SU-DHL-6 (cell line): ENCODE measurements around the gene RASGRF2.

Experiments
- H2AFZ ChIP-seq: fragments of 200-600 bp; sonication (generic); 2 replicates; pipeline ENCODE4 v1.6.1; 2014; ENCODE audit warnings: low read depth, mild to moderate bottlenecking, moderate library complexity, mixed read lengths, antibody characterized with exemption, low read length; ENCODE audit not compliant: severe bottlenecking
- H3F3A ChIP-seq: fragments of 200-600 bp; shearing (Covaris generic); 2 replicates; pipeline ENCODE4 v1.6.0; 2016; ENCODE audit warnings: antibody characterized with exemption, mild to moderate bottlenecking; ENCODE audit not compliant: insufficient read depth
- H3K27ac ChIP-seq: fragments of 200-600 bp; sonication (generic); 2 replicates; pipeline ENCODE4 v1.5.1; 2016; ENCODE audit warnings: low read depth, mild to moderate bottlenecking, low read length, moderate library complexity, mixed read lengths
- H3K27me3 ChIP-seq: fragments of 200-600 bp; sonication (generic), shearing (Covaris generic); 2 replicates; pipeline ENCODE4 v1.6.0; 2014; ENCODE audit warnings: mild to moderate bottlenecking, low read length
- H3K36me3 ChIP-seq: fragments of 200-600 bp; sonication (generic); 2 replicates; pipeline ENCODE4 v1.6.1; 2014; ENCODE audit warnings: mild to moderate bottlenecking, low read length, mixed read lengths
- H3K4me2 ChIP-seq: fragments of 300-600, 200-600 bp; shearing (Covaris generic), sonication (generic); 2 replicates; pipeline ENCODE4 v1.6.0; 2014; ENCODE audit warnings: low read length, low read depth, mild to moderate bottlenecking; ENCODE audit not compliant: poor library complexity, severe bottlenecking
- H3K4me3 ChIP-seq: fragments of 200-600 bp; sonication (generic); 2 replicates; pipeline ENCODE4 v1.5.1; 2014; ENCODE audit warnings: antibody characterized with exemption, low read length, mild to moderate bottlenecking, mixed read lengths; ENCODE audit not compliant: insufficient read depth, poor library complexity, severe bottlenecking
- H3K79me2 ChIP-seq: fragments of 200-600 bp; sonication (generic); 2 replicates; pipeline ENCODE4 v1.6.1; 2014; ENCODE audit warnings: mild to moderate bottlenecking, low read length, moderate library complexity; ENCODE audit not compliant: insufficient read depth
- H3K9ac ChIP-seq: fragments of 200-600 bp; sonication (generic); 2 replicates; pipeline ENCODE4 v1.7.0; 2014; ENCODE audit warnings: mild to moderate bottlenecking, low read length
- H3K9me2 ChIP-seq: fragments of 200-600 bp; sonication (generic); replicated peaks from 2 replicates; pipeline ENCODE4 v1.6.1; 2014; ENCODE audit warnings: low read length; ENCODE audit not compliant: insufficient read depth
- H3K9me3 ChIP-seq: fragments of 200-600 bp; sonication (generic); 2 replicates; pipeline ENCODE4 v1.6.1; 2014; ENCODE audit warnings: low read length, mixed read lengths; ENCODE audit not compliant: insufficient read depth
- H4K20me1 ChIP-seq: fragments of 200-600 bp; sonication (generic); 2 replicates; pipeline ENCODE4 v1.6.1; 2014; ENCODE audit warnings: low read depth, mild to moderate bottlenecking, antibody characterized with exemption, low read length, moderate library complexity, mixed read lengths
- EZH2phosphoT487 ChIP-seq: fragments of 200-600 bp; sonication (generic), shearing (Covaris generic); conservative IDR thresholded peaks from 2 replicates; pipeline ENCODE4 v1.6.1; 2018; ENCODE audit warnings: mild to moderate bottlenecking, antibody characterized with exemption, low read length, moderate library complexity, mixed read lengths
- TF ChIP-seq, protein P1 (sequence below): fragments of 200-600 bp; sonication (generic); IDR thresholded peaks from one replicate; pipeline ENCODE4 v1.5.1; 2017; ENCODE audit warnings: antibody characterized with exemption, mild to moderate bottlenecking, low read length, moderate library complexity; ENCODE audit not compliant: insufficient read depth, poor library complexity, severe bottlenecking

RASGRF2 gene

DNA sequence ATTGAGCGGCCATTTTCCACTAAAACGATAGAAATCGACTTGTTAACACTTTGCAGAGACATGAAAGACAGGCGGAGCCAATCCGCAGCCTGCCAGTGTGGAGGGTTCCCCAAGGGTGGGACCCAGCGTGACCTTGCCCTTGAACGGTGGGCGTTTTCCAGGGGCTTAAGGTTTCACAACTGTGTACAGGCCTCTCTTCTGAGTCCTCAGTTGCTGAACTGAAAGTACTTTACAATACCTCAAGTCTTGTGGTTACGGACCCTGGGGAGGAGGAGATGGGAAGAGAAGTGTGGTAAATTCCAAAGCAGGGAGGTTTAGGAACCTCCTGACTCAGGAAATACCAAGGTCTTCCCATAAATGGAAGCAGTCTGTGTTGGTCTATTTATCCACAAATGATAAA is 204.8 kb downstream of the RASGRF2 start:
- Histone ChIP-seq H3F3A (no peaks in the 10 kb centered on the region), H3K4me2 (no peak overlapping the region), H3K36me3 (no peaks in the 10 kb centered on the region), H3K9me2 (no peaks in the 10 kb centered on the region), H3K4me3 (no peak overlapping the region), H3K9ac (no peak overlapping the region), H2AFZ (no peak overlapping the region), H3K27me3 (no peaks in the 10 kb centered on the region), H3K79me2 (no peaks in the 10 kb centered on the region), H3K9me3 (no peaks in the 10 kb centered on the region), H3K27ac (no peak overlapping the region), H4K20me1 (no peaks in the 10 kb centered on the region)
- TF ChIP-seq, protein P1, sequence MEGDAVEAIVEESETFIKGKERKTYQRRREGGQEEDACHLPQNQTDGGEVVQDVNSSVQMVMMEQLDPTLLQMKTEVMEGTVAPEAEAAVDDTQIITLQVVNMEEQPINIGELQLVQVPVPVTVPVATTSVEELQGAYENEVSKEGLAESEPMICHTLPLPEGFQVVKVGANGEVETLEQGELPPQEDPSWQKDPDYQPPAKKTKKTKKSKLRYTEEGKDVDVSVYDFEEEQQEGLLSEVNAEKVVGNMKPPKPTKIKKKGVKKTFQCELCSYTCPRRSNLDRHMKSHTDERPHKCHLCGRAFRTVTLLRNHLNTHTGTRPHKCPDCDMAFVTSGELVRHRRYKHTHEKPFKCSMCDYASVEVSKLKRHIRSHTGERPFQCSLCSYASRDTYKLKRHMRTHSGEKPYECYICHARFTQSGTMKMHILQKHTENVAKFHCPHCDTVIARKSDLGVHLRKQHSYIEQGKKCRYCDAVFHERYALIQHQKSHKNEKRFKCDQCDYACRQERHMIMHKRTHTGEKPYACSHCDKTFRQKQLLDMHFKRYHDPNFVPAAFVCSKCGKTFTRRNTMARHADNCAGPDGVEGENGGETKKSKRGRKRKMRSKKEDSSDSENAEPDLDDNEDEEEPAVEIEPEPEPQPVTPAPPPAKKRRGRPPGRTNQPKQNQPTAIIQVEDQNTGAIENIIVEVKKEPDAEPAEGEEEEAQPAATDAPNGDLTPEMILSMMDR = no peak
- no peak for TF ChIP-seq EZH2phosphoT487

GRCh38 chr5:81165493-81166119 is 205.4 kb downstream of the RASGRF2 start:
- no peaks in the 10 kb centered on the region for H3K27me3 ChIP-seq
- H3F3A ChIP-seq = no peaks in the 10 kb centered on the region
- no peaks in the 10 kb centered on the region for H3K9me3 ChIP-seq
- no peak overlapping the region for H3K9ac ChIP-seq
- H3K9me2 ChIP-seq = no peaks in the 10 kb centered on the region
- H4K20me1 ChIP-seq = no peaks in the 10 kb centered on the region
- TF ChIP-seq EZH2phosphoT487 = no peak
- TF ChIP-seq, protein P1 = peak; percentile 72
- no peaks in the 10 kb centered on the region for H3K79me2 ChIP-seq
- no peak overlapping the region for H3K4me3 ChIP-seq
- no peak overlapping the region for H2AFZ ChIP-seq
- H3K36me3 ChIP-seq = no peaks in the 10 kb centered on the region
- H3K4me2 ChIP-seq = no peak overlapping the region
- no peak overlapping the region for H3K27ac ChIP-seq

GRCh38 chr5:81166430-81166829 is 206.3 kb downstream of the RASGRF2 start:
- H3K36me3 ChIP-seq = no peaks in the 10 kb centered on the region
- H3K4me3 ChIP-seq = no peak overlapping the region
- H3K27me3 ChIP-seq = no peaks in the 10 kb centered on the region
- no peak overlapping the region for H3K9ac ChIP-seq
- H4K20me1 ChIP-seq = no peaks in the 10 kb centered on the region
- H3K27ac ChIP-seq = no peak overlapping the region
- no peaks in the 10 kb centered on the region for H3K9me2 ChIP-seq
- no peak overlapping the region for H2AFZ ChIP-seq
- no peaks in the 10 kb centered on the region for H3F3A ChIP-seq
- TF ChIP-seq, protein P1 = no peak
- no peak for TF ChIP-seq EZH2phosphoT487
- H3K9me3 ChIP-seq = no peaks in the 10 kb centered on the region
- no peak overlapping the region for H3K4me2 ChIP-seq
- H3K79me2 ChIP-seq = no peaks in the 10 kb centered on the region

DNA sequence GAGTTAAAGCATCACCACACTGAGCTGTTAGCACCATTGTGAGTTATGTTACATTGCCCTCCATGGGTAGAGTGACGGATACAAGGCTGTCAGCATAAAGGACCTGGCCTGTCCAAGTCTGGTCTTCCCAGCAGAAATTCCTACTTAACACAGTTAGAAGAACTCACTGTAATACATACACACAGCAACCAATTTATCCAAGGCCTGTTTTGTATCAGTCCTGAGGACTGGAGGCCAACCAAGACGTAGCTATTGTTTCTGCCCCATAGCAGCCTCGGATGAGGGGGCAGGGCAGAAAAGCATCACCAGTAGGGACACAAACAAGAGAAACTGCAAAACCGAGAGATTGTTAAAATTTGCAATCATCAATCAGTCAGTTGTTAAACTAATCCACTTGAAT is 206.9 kb downstream of the RASGRF2 start:
- no peaks in the 10 kb centered on the region for H3K9me3 ChIP-seq
- H3K36me3 ChIP-seq = no peaks in the 10 kb centered on the region
- no peak overlapping the region for H2AFZ ChIP-seq
- no peak overlapping the region for H3K27ac ChIP-seq
- no peaks in the 10 kb centered on the region for H3K79me2 ChIP-seq
- no peak overlapping the region for H3K9ac ChIP-seq
- no peak overlapping the region for H3K4me2 ChIP-seq
- no peaks in the 10 kb centered on the region for H3F3A ChIP-seq
- no peaks in the 10 kb centered on the region for H3K9me2 ChIP-seq
- no peaks in the 10 kb centered on the region for H4K20me1 ChIP-seq
- H3K27me3 ChIP-seq = no peaks in the 10 kb centered on the region
- no peak for TF ChIP-seq EZH2phosphoT487
- TF ChIP-seq, protein P1 = no peak
- no peak overlapping the region for H3K4me3 ChIP-seq
